HG03378 (cell line): ENCODE results near the gene THAP3.
"Not testable (repeated sequence)": the region's sequence is repeated elsewhere in the genome, so short reads cannot be mapped to it uniquely, and the experiment has no call there.

Experiments used
- ATAC-seq: cut with Tn5 transposase; IDR thresholded peaks from one replicate; pipeline ENCODE4 v1.9.1; 2021; ENCODE audit warnings: mild to moderate bottlenecking, moderate library complexity; ENCODE audit not compliant: unreplicated experiment

Gene THAP3

DNA sequence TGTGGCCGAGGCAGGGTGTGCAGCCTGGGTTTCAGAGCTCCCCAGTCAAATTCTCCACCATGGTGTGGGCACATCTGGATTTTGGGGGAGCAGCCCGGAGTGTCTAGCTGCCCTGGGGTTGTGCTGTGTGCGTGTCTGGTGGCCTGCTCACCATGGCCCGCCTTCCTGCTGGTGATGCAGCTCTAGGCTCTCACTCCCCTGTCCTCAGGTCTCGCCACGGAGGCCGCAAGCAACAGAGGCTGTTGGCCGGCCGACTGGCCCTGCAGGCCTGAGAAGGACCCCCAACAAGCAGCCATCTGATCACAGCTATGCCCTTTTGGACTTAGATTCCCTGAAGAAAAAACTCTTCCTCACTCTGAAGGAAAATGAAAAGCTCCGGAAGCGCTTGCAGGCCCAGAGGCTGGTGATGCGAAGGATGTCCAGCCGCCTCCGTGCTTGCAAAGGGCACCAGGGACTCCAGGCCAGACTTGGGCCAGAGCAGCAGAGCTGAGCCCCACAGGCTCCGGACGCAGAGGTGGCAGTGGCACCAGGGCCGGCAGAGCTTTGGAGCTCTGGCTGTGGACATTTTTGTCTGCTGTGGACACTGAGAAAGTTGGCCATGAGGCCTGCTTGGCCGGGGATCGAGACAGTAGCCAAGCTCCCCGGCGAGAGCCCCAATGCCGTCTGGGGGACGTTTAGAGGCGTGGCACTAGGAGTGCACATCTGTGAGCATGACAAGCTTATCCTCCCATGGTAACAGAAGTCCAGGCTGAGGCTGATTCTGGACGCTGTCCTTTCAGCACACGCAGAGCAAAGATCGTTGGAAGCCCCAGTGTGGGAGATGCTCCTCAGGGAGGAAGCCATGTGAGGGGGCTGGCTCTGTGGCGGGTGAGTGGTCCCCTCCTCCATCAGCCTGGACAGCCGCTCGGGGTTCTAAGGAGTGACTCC, 8.2 kb downstream of the THAP3 start:
- ATAC-seq, result no peak

DNA sequence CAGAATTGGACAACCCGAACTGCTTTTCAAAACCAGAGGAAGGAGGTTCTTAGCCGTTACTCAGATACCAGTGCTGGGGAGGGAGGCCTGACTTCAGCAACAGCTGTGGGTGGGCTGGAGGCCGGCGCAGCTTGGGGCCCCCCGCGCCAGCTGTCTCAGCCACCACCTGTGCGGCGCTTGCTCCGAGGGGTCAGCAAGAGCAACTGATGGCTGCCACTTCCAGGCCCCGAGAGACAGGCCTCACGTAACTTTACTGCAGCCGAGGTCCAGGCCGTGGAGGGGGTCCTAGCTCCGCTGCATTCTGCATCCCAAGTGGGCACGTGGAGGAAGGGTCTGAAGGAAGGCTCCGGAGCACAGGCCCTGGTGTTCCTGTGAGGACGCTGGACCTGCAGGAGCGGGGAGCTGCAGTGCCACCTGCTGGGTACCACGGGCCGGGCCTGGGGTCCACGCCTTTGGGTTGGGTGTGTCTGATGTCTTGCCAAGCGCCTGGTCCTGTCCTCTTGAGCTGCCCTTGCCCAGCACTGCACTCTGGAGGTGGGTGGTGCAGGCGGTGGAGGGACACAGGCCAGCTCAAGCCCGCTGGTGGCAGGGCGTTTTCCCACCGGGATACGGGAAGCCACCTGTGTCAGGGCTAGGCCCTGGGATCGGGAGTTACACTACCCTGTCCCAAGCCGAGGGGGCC, 9.8 kb downstream of the THAP3 start:
- ATAC-seq, result no peak

DNA sequence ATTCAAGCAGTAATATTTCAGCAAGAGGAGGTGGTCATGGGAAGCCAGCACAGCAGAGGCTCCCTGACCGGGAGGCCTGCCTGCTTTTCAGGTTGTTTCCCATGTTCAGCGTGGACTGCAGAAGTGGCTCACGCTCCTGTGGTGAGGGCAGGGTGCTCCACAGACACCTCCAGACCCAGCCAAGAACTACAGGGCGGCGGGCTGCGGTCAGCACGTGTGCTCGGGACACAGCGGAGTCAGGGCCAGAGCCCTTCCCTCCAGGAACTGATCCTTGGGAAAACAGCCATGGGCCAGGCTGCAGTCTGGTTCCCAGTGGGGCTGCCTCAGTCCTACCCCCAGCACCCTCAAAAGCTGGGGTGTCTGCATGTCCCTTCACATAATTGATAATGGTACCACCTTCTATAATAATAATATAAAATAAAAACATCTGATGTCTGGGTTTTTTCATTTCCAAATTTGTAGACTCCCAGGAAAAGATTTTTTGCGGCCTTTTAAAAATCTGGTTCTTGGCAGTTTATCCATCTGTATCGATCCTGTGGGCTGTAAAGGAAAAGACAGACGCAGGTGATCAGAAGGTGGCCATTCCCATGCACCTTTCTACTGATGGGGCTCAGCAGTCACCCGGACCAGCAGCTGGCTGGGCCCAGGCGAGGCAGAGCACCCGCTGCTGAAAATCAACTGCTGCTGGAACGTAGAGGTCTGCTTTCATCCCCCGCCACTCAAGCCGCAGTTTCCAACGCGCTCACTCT, 10.7 kb downstream of the THAP3 start:
- ATAC-seq, result no peak

DNA sequence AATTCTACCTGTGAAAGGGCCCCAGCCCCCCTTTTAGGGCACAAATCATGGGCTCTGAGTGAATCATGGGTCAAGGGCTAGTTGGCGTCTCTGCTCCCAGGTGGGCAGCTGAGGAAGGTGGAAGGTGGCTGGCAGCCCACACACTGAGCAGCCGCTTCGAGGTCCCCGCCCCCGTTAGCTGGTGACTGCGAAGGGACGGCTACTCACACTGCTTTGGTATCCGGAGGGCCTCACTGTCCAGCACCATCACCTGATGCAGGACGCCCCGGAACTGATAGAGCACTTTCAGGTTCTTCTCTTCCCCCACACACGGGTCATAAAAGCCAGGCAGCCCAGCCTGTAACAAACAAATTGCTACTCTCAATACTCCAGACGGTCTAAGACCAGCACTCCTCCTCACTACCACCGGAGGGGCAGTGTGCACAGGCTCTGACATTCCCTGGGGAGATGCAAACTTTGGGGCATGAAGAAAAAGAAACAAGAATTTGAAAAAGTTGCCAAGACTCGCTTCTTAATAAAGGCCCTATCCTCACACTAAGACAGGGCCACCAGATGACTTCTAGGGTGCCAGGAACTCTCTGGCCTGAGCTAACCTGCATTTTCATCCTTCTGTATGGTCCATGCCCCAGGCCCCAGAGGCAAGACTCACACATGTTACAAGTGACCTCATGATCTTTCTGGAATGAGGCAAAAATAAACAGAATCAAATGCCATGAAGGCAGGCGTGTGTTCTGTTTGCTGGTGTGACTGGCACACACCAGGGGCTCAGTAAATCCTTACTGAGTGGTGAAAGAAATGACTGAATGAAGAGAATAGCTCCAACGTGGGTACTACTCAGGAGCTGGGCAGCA, 11.5 kb downstream of the THAP3 start:
- ATAC-seq, result no peak

DNA sequence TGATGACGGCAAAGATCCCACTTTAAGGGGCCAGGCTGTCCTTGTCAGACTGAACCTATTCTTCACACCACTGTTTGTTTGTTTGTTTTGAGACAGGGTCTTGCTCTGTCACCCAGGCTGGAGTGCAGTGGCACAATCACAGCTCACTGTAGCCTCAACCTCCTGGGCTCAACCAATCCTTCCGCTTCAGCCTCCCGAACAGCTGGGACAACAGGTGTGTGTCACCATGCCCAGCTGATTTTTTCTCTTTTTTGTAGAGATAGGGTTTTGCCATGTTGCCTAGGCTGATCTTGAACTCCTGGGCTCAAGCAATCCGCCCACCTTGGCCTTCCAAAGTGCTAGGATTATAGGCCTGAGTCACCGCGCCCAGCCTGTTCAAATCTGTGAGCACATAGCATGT, 12.1 kb downstream of the THAP3 start:
- ATAC-seq, result not testable (repeated sequence)

DNA sequence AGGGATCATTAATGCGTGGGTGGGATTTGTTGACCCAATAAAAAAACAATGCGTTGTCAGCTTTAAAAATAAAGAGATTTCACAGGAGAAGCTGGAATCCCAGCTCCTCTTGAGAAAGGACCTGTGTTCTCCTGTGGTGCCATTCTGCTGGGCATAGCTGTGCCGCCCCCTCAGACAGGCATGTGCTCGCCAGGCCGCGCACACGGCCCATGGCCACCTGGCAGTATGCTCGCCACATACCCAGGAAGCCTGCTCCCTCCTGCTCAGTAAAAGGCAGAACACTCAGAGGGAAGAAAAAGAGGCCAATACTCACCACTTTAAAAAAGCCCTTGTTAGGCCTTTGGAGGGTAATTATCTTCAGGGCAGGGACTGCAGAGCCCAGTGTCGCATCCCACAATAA, 13.1 kb downstream of the THAP3 start:
- ATAC-seq, result no peak

DNA sequence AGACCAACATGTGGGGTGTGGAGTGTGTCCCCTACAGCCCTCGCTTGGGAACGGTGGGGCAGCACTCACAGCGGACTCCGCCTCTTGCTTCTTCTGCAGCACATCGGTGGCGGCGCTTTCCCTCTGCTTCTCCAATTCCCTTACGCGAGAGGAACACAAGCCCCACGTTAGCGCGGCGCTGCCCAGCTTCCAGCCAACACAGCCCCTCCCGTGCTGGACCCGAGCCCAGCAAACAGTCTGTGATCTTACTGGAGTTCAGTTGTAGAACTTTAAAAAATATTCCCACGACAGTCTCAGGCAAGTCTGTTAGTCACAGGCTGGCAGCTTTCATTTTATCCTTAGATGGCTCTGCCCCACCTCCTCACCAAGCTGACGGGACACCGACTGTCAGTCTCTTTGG, 13.6 kb downstream of the THAP3 start:
- ATAC-seq, result no peak

DNA sequence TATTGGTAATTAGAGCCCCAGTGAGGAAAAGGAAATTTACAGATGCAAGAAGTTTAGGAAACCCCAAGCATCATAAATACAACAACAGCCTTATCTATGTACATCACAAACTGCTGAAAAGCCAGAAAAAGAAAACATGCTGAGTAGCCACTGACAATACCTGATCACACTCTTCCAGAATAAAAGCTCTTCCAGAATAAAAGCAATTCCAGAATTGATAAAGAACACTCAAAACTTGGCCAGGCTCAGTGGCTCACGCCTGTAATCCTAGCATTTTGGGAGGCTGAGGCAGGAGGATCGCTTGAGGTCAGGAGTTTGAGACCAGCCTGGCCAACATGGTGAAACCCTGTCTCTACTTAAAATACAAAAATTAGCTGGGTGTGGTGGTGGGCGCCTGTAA, 16.2 kb downstream of the THAP3 start:
- not testable (repeated sequence) for ATAC-seq

DNA sequence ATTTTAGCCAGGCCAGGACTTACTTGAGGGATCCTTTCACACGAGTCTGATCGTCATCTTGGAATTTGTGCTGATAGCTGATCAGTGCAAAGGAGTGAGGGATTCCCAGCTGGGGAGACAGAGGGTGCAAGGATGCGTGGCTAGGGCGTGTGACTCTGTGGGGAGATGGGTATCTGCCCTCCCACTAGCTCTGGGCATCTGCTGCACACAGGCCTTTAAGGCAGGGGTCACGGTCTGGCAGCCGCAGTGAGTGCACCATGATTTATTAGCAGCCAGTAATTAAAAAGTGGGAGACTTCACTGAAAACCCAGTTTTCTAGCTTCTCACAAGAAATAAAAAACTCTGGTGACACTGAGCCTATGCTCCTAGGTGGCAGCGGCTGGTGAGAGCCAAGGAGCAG, 20.4 kb downstream of the THAP3 start:
- ATAC-seq, result no peak

DNA sequence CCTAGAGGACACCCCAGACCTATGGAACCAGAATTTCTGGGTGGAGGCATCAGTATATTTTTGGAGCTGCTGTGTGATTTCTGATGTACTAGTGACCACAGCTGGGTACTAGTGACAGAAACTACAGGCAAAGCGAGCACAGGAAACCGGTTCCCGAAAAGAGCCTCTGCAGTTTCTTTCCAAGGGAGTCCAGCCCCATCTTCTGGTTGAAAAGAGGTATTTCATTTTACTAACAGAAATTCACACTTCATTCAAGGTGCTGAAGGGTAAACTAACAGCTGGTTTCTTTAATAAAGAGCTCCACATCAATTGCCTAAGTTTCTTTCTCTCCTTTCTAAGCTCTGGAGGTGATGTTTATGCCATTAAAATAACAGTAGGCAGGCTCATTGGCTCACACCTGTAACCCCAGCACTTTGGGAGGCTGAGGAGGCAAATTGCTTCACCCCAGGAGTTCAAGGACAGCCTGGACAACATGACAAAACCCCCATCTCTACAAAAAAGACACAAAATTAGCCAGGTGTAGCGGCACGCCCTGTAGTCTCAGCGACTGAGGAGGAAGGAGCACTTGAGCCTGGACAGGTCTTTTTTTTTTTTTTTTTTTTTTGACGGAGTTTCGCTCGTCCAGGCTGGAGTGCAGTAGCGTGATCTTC, 22.0 kb downstream of the THAP3 start:
- no peak for ATAC-seq

DNA sequence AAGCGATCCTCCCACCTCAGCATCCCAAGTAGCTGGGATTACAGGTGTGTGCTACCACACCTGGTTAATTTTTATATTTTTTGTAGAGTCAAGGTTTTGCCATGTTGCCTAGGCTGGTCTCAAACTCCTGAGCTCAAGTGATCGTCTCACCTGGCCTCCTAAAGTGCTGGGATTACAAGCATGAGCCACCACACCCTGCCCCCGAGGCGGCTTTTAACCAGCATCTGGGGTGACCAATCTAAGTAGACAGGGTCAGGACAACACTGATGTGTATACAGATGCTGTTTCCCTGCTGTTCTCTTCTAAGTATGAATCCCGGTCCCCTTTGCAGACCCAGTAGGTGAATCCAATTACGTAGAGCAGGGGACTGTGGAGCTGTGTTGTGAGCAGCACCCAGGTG, 23.9 kb downstream of the THAP3 start:
- ATAC-seq, result no peak

DNA sequence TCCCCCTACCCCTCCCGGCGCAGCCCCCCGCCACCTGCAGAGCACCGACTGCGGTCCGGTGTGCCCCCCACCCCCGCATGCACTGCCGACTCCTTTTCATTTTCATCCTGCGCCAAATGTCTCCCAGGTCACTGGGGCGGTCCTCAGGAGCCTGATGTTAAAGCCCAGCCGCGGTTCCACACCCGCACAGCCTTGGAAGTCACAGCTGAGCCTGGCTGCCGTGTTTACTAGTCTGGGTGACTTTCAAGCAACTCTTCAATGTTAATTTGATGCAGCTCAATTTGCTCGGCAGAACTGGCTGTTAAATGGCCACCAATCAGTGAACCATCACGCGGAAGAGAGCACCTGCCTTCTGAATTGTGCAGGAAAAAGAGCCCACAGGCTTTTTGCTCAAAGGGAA, 27.2 kb downstream of the THAP3 start:
- ATAC-seq, result no peak

DNA sequence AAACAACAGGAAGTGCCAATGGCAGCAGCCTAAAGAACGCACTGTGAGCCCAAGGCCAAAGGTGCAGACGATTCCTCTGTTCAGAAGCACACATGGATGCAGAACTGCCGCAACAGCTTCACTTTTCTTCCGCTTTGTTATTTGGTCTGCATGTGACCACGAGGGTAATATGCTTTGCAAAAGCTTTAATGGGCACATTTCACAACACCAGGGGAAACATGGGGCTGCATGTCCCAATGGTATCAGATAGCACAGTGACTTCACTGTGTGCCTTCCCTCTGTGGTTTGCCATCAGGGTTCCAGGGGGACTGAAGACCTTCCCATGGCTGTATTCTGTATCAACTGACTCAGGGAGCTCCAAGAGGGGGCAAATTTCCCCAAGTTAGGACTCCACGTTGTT, 28.3 kb downstream of the THAP3 start:
- ATAC-seq, result no peak

DNA sequence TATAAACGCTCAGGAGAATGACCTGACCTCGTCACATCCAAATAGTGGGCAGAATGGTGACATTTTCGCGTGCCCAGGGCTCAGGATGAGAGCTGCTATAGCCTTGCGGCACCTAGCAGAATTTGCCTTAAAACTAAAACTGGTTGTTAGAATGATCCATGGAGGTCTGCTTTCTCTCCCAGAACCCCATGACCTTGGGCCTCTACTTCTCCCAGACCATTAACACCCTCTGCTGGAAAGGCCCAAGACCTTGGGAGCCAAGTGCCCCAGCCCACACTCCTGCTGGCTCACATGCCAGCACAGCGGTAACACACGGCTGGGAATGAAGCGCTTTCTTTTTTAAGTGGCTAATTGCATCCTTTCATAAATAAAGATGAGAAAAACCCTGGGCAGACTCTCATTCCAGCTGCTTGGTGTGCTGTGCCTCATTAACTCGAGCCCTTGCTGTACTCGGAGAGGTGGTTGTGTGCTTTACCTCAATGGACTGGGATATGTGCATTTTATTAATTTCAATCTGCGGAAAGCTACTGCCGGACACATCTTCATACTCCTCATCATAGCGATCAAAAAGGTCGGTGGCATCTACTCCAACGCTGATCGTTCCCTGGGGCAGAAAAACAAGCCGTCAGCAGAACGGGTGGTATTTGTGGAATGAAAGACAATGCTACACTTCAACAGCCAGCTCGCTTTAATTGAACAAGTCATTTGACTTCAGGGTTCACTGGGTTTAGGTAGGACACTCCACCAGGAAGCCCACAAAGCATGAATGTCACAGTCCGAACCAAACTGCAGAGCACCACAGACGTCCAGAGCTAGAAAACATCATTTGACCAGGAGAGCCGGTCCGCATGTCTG, 29.0 kb downstream of the THAP3 start:
- no peak for ATAC-seq

DNA sequence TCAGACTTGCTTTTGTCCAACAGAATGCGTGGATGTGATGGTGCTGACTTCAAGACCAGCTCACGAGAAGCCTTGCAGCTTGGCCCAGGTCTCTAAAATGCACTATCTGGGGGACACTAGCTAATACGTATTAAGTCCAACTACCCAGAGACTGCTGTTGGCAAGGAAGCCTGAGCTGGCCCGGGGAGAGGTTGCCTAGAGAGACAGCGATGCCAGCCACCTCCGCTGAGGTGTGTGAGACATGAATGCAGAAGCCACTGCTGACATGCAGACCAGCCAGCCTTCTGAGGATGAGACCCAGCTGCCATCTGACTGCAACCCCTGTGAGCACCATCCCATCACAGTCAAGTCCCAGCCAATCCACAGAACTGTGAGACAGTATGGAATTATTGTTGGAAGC, 32.5 kb downstream of the THAP3 start:
- no peak for ATAC-seq

DNA sequence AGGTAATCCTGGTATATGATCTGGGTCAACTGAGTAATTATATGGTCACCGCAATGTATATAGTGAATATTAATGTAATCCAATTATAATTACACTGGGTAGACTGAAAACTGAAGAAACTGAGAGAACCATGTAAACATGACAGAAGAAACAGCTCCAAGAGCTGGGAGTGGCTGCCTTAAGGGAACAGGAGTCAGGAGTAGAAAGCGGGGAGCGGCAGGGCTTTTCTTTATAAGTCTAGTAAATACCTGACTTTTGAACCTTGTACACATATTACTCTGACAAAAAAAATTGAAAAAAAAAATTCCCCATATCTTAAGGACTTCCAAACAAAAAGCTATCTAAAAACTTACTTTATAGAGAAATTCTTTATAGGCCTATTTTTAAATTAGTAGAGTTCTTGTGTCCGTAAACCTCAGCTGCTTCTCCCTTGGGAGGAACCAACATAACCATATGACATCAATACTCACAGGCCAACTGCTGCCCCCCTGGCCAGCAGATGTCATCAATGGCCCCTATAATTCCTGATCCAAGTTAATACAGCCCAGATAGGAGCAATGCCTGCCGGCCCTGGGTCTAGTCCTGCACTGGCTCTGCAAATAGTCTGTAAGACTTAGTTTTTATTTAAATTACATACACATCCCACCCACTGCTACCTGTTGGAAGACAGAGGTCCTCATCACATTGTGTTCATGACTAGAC, 33.8 kb downstream of the THAP3 start:
- ATAC-seq, result no peak

DNA sequence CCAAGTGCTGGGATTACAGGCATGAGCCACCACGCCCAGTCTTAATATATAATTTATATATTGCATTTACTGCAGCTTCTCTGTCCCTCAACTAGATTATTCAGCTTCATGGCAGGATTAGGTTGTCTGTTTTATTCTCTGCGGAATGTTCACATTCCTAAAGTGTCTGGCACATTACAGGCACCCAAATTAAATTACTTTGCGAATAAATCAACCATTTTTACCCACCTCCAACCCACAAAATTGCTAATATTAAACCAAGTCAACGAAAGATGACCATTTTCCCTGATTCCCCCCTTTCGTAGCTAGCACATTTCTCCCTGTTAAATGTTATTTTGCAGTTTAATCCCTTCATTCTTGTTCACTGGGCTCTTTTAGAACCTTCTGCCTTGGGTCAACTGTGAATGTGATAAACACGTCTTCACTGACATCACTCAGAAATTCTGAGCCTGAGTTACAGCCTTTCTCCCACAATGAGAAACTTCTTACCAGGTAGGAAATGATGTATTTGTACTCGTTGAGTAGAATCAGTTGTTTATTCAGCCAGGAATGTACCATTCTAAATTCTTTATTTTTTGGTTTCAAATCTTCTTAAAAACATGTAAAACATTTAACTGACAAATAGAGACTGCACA, 35.9 kb downstream of the THAP3 start:
- ATAC-seq, result no peak

DNA sequence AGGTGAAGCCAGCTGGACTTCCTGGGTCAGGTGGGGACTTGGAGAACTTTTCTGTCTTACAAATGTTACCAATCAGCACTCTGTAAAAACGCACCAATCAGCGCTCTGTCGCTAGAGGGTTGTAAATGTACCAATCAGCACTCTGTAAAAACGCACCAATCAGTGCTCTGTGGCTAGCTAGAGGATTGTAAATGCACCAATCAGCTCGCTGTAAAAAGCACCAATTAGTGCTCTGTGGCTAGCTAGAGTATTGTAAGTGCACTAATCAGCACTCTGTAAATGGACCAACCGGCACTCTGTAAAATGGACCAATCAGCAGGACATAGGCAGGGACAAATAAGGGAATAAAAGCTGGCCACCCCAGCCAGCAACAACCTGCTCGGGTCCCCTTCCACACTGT, 37.8 kb downstream of the THAP3 start:
- not testable (repeated sequence) for ATAC-seq
